Activated CD4-positive, alpha-beta memory T cell treated with anti-CD3 and anti-CD28 coated beads for 36 hours (primary cell): Measurements from ENCODE around the gene OR1F1. TPM values are rescaled to one million over a fixed set of nuclear protein-coding genes. Genes with fewer than 3 reads are reported as not detected.

Source experiments
- CTCF ChIA-PET: fragments of 350-600 bp; sonication (Branson Sonifier 250); formaldehyde crosslinking; loops from one replicate; lab custom pipeline; 2021; ENCODE audit warnings: antibody characterized with exemption, inconsistent platforms; lab: Charles Lee
- POLR2A ChIA-PET: fragments of 350-600 bp; sonication (Branson Sonifier 250); formaldehyde crosslinking; loops from one replicate; lab custom pipeline; 2021; ENCODE audit warnings: antibody characterized with exemption; lab: Charles Lee
- DNase-seq: peaks from one replicate; pipeline ENCODE4 v3.0.0-alpha.2; 2020
- H3K27ac Mint-ChIP-seq: one replicate; pipeline ENCODE4 v1.8.0; 2021; ENCODE audit warnings: mixed read lengths
- H3K27me3 Mint-ChIP-seq: one replicate; pipeline ENCODE4 v1.8.0; 2021; ENCODE audit warnings: mixed read lengths
- H3K36me3 Mint-ChIP-seq: one replicate; pipeline ENCODE4 v1.8.0; 2021; ENCODE audit warnings: mixed read lengths
- H3K4me1 Mint-ChIP-seq: one replicate; pipeline ENCODE4 v1.8.0; 2021; ENCODE audit warnings: low read depth, mixed read lengths
- H3K4me3 Mint-ChIP-seq: one replicate; pipeline ENCODE4 v1.8.0; 2021; ENCODE audit warnings: mild to moderate bottlenecking, mixed read lengths
- H3K9me3 Mint-ChIP-seq: one replicate; pipeline ENCODE4 v1.8.0; 2021; ENCODE audit warnings: mixed read lengths
- intact Hi-C: fragments of 100-400 bp; cut with micrococcal nuclease; formaldehyde crosslinking; loops from one replicate; pipeline ENCODE4 v1.15.1; 2023
- total RNA-seq, 2 experiments: library from RNA; stranded (reverse); gene quantifications; one replicate each; pipeline ENCODE4 v1.2.3, GENCODE V29; 2021

Gene OR1F1
- total RNA-seq, 2 experiments from 2014 or later, result not detected

DNA sequence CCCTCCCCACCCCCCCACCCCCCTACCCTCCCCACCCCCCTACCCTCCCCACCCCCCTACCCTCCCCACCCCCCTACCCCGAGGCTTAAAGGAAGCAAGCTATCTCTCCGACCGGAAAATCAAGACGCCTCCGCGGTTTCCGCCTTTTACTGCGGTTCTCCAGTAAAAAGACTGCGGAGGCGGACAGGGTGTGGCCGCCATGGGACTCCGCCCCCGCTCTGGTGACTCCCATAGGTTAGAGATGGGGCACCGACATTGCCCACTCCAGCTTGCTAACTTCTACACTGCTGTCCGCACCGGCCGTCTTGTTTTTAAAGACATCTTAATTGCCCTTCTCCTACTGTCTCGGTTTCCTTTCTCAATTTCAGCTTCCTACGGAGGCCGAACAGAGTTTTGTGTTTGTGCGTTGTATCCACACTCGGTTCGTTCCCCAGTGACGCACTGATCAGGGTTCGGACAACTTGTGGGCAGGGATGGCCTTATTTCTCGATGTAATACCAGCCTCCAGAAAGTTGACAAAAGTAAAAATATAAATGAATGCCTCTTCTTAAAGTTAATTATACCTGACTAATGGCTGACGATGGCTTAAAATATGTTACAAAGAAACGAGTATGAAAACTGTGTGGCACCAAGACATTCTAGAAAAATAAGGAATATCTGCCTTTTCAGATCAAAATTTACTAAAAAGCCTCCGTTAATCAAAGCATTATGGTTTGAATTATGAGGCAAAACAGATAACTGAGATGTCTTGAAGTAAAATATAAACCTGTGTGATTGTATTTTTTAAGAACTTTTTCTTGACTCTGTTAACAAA, 48.1 kb downstream of the OR1F1 start:
- CTCF ChIA-PET, result interaction anchor here (0.7 to 1.1 kb wide), 2 partner anchors 27 to 106 kb away, joined by 3 to 4 read pairs; no protein-coding TSS in a partner anchor
- POLR2A ChIA-PET, result interaction anchor here (0.8 to 1.1 kb wide), 2 partner anchors 29 to 223 kb away, joined by 3 read pairs; no protein-coding TSS in a partner anchor
- intact Hi-C loops, result loop anchor here (1.0 kb wide), 5 partner anchors 20 to 129 kb away; partner anchors contain the start of gene ZNF263
- peak; percentile 74 for DNase-seq
- Mint-ChIP-seq H3K9me3 (peaks cover 10% of the 10 kb centered on the region), H3K4me1 (peaks cover 30% of the 10 kb centered on the region), H3K27me3 (no peaks in the 10 kb centered on the region), H3K4me3 (peak overlapping the region; percentile 63), H3K36me3 (peaks cover 32% of the 10 kb centered on the region), H3K27ac (peak overlapping the region; percentile 73)

DNA sequence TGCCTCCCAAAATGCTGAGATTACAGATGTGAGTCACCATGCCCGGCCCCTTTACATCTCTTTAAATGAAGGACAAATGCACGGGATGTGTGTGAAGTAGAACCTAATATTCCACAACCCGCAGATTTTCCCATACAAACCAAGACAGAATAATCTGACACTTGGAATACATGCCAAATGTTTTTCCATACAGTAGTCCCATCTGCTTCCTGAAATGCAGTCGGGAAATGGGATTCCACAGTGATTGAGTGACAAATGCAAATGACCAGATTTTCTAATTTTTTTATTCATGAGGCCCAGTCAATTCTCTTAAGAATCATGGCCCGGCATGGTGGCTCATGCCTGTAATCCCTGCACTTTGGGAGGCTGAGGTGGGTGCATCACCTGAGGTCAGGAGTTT, 53.8 kb downstream of the OR1F1 start:
- intact Hi-C loops, result no loop called here
- ChIA-PET POLR2A (no interaction called here), CTCF (no interaction called here)
- no peak overlapping the region for H3K4me3 Mint-ChIP-seq
- no peaks in the 10 kb centered on the region for H3K36me3 Mint-ChIP-seq
- no peaks in the 10 kb centered on the region for H3K4me1 Mint-ChIP-seq
- no peaks in the 10 kb centered on the region for H3K9me3 Mint-ChIP-seq
- H3K27me3 Mint-ChIP-seq, result peaks cover 1% of the 10 kb centered on the region
- DNase-seq, result no peak
- H3K27ac Mint-ChIP-seq, result no peak overlapping the region

DNA sequence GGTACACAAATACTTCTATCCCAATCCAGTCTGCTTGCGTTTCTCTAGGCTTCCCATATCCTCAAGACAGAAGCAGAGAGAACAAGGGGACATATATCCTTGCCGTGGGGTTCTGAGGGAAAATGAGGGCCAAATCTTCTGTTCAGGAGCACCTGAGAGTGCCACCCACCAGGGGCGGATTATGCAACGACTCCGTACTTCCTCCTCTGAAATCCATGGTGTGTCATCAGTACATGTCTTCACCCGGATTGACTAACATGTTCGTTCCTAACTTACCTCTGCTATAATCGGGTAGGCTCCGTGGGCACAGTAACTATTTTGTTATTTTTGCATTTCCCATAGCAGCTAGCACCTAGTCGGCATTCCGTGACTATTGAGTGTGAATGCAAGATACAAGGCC, 54.7 kb downstream of the OR1F1 start:
- ChIA-PET CTCF (no interaction called here), POLR2A (no interaction called here)
- Mint-ChIP-seq H3K27ac (no peak overlapping the region), H3K9me3 (no peaks in the 10 kb centered on the region), H3K27me3 (peaks cover 1% of the 10 kb centered on the region), H3K36me3 (no peaks in the 10 kb centered on the region), H3K4me3 (no peak overlapping the region), H3K4me1 (no peaks in the 10 kb centered on the region)
- intact Hi-C loops, result no loop called here
- no peak for DNase-seq

DNA sequence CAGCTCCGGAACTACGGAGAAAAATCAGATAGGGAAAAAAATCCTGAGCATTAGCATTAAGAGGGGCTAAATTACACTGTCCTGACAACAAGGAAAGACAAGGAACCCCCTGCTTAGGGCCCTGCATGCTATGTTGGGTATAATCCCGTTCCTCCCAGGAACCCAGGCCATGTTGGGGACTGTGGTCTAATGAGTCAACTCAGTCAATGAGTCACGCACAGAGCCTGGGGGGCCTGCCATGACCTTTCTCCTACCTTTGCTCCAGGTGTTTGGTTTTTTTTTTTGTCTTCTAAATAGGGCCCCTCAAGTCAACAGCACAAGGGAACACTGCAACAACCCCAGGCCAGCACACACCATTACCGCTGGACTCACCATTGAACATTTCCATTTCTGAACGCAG, 55.9 kb downstream of the OR1F1 start:
- no peak for DNase-seq
- peaks cover 1% of the 10 kb centered on the region for H3K27me3 Mint-ChIP-seq
- no peaks in the 10 kb centered on the region for H3K9me3 Mint-ChIP-seq
- H3K27ac Mint-ChIP-seq, result no peak overlapping the region
- ChIA-PET CTCF (no interaction called here), POLR2A (no interaction called here)
- no peak overlapping the region for H3K4me3 Mint-ChIP-seq
- intact Hi-C loops, result no loop called here
- H3K4me1 Mint-ChIP-seq, result no peaks in the 10 kb centered on the region
- no peaks in the 10 kb centered on the region for H3K36me3 Mint-ChIP-seq

DNA sequence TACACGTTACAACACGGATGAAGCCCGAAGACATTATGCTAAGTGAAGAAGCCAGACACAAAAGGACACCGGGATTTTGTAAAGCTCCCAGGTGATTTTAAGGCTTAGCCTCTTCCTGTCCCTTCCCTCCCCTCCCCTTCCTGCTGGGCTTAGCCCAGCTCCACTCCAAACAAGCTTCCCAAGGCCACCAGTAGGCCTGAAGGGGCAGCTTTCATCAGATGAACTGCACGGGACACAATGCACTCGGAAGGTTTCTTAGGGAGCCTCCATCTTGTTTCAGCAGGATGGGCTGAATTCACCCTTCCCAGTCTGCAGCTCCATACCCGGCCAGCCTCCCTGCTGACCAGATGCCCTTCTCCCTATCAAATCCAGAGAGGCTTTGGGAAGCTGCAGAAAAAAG, 58.0 kb downstream of the OR1F1 start:
- no peak overlapping the region for H3K4me3 Mint-ChIP-seq
- H3K27ac Mint-ChIP-seq, result no peak overlapping the region
- DNase-seq, result no peak
- H3K27me3 Mint-ChIP-seq, result peaks cover 1% of the 10 kb centered on the region
- intact Hi-C loops, result no loop called here
- H3K4me1 Mint-ChIP-seq, result no peaks in the 10 kb centered on the region
- ChIA-PET POLR2A (no interaction called here), CTCF (no interaction called here)
- H3K9me3 Mint-ChIP-seq, result no peaks in the 10 kb centered on the region
- no peaks in the 10 kb centered on the region for H3K36me3 Mint-ChIP-seq

DNA sequence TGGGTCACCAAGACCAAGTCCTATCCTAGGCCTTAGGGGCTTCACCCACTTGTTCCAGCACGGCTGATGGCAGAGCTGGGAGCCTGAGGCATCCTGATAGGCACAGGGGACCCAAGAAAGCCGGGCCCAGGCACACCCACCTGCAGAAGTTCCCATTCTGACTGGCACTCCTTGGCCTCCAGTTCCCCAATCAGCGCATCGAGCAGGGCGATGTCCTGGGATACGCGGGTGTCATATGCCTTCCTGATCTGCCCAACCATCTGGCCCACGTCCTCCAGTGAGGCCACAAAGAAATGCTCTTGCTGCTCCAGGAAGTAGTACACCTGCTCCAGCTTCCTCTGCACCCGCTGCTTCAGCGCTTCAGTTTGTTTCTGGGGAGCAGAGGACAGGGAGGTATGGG, 58.9 kb downstream of the OR1F1 start:
- no peak for DNase-seq
- Mint-ChIP-seq H3K27ac (no peak overlapping the region), H3K36me3 (no peaks in the 10 kb centered on the region), H3K4me1 (no peaks in the 10 kb centered on the region), H3K9me3 (no peaks in the 10 kb centered on the region), H3K4me3 (no peak overlapping the region), H3K27me3 (peaks cover 1% of the 10 kb centered on the region)
- ChIA-PET CTCF (no interaction called here), POLR2A (interaction anchor here (0.6 kb wide), 1 partner anchor 30 kb away, joined by 3 read pairs; no protein-coding TSS in a partner anchor)
- intact Hi-C loops, result no loop called here

DNA sequence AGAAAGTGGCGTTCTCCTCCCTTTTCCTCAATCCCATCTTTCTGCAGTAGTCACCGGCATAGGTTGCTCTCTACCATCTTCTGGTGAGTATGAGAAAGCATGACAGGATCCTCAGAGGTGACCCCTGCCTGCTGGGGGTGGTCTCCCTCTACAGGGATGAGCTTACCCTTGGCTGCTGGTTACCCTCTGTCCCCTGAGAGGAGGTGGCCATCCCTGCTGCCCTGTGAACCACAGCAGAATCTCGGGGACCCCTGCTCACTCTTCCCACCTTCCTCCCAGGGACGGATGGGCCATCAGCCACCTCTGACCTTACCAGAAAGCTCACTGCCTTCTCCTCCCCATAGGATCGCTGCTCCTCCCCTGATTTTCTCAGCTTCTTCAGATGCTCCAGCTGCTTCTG, 60.6 kb downstream of the OR1F1 start:
- H3K27ac Mint-ChIP-seq, result no peak overlapping the region
- no peak overlapping the region for H3K4me3 Mint-ChIP-seq
- no peaks in the 10 kb centered on the region for H3K4me1 Mint-ChIP-seq
- H3K36me3 Mint-ChIP-seq, result no peaks in the 10 kb centered on the region
- CTCF ChIA-PET, result no interaction called here
- H3K27me3 Mint-ChIP-seq, result peaks cover 1% of the 10 kb centered on the region
- intact Hi-C loops, result no loop called here
- POLR2A ChIA-PET, result no interaction called here
- no peak for DNase-seq
- H3K9me3 Mint-ChIP-seq, result no peaks in the 10 kb centered on the region

DNA sequence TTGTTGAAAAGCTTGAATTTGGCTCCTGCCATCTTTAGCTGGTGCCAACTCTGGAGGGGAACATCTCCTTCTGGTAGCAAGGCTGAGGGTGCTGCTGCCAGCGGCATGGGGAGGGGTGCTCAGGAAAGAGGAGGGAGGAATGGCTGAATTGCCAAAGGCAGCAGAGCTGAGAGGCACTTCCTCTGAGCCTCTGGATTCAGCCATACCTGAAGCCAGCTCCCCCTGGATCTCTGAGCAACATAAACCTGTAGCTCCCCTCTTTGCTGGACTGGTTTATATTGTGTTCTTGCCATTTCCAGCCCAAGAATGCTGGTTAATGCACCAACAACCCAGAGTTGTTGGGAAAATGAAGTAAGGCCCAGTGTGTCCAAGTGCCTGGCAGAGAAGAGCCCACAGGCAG, 61.0 kb downstream of the OR1F1 start:
- POLR2A ChIA-PET, result no interaction called here

DNA sequence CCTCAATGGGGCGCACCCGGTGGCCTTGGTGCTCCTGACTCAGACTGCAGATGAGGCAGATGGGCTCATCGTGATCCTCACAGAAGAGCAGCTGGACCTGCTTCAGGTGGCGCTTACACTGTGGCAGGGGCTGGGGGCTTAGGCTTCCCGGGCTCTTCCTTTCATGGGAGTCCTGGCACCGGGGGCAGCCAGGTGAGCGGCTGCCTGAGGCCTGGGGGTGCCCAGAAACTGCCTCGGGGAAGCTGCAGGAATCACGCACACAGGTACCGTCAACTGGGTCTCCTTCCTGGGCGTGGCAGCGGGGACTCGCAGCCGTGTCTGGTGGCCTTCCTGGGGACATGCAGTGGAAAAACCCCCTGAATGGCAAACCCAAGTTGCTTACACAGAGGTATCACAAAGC, 61.4 kb downstream of the OR1F1 start:
- ChIA-PET POLR2A (no interaction called here), CTCF (no interaction called here)
- Mint-ChIP-seq H3K27me3 (peaks cover 1% of the 10 kb centered on the region), H3K4me3 (no peak overlapping the region), H3K36me3 (no peaks in the 10 kb centered on the region), H3K27ac (no peak overlapping the region), H3K4me1 (no peaks in the 10 kb centered on the region), H3K9me3 (no peaks in the 10 kb centered on the region)
- intact Hi-C loops, result no loop called here
- DNase-seq, result no peak

More for the DNA sequence above, 61.0 kb downstream of the OR1F1 start:
- intact Hi-C loops, result no loop called here
- Mint-ChIP-seq H3K9me3 (no peaks in the 10 kb centered on the region), H3K36me3 (no peaks in the 10 kb centered on the region), H3K27ac (no peak overlapping the region), H3K4me3 (no peak overlapping the region), H3K4me1 (no peaks in the 10 kb centered on the region), H3K27me3 (peaks cover 1% of the 10 kb centered on the region)
- DNase-seq, result no peak
- CTCF ChIA-PET, result no interaction called here

DNA sequence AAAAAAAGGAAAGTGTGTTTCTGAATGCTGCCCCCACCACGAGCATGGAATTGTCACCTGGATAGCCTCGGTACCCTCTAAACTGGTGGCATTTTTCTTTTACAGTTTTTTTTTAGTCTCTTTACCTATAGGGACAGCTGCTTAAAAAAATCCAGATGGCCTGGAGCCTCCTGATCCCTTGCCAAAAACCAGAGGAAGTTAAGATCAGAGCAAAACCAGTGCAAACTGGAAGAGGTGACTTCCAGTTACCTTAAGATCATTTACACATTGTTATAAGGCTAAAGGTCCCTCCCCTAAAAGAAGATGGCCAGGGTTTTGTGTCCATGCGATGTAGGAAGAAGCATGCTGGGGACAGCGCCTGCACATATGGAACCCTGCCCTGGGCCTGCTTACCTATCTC, 65.0 kb downstream of the OR1F1 start:
- no peak overlapping the region for H3K27ac Mint-ChIP-seq
- no peaks in the 10 kb centered on the region for H3K36me3 Mint-ChIP-seq
- no peaks in the 10 kb centered on the region for H3K9me3 Mint-ChIP-seq
- H3K4me3 Mint-ChIP-seq, result no peak overlapping the region
- no peaks in the 10 kb centered on the region for H3K27me3 Mint-ChIP-seq
- intact Hi-C loops, result no loop called here
- no peak for DNase-seq
- CTCF ChIA-PET, result no interaction called here
- POLR2A ChIA-PET, result no interaction called here
- H3K4me1 Mint-ChIP-seq, result no peaks in the 10 kb centered on the region

DNA sequence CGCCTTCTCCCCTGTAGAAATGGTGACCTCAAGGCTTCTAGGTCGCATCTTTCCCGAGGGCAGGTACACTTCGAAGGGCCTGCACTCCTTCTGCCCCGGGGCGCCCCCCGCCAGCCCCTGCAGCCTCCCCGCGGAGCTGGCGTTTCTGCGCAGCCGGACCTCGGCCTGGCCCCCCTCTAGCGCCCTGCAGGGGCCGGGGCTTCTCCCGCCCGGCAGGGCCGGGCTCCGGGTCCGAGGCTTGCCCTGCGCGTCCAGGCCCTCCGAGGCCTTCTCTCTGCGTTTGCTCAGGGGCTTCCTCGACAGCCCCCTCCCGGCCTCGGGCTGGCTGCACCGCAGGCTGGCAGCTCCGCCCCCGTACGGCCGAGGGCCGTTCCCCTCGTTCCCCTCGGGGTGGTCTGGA, 66.3 kb downstream of the OR1F1 start:
- intact Hi-C loops, result no loop called here
- Mint-ChIP-seq H3K4me1 (no peaks in the 10 kb centered on the region), H3K27me3 (no peaks in the 10 kb centered on the region), H3K27ac (no peak overlapping the region), H3K36me3 (no peaks in the 10 kb centered on the region), H3K9me3 (no peaks in the 10 kb centered on the region), H3K4me3 (no peak overlapping the region)
- ChIA-PET POLR2A (no interaction called here), CTCF (no interaction called here)
- no peak for DNase-seq
